Adipocyte (in vitro differentiated cells): ENCODE measurements around the gene DNASE1L3.
A peak's percentile ranks its signal among the peaks of the same experiment; 100 is the strongest.

Experiments
- DNase-seq: peaks from one replicate; pipeline ENCODE4 v3.0.0-alpha.2; 2015; ENCODE audit warnings: low read depth
- H3K27me3 ChIP-seq: replicated peaks from 2 replicates; pipeline ENCODE4 v1.7.0; 2013; ENCODE audit warnings: mild to moderate bottlenecking, low read length, moderate library complexity; ENCODE audit not compliant: control insufficient read depth, insufficient read depth
- H3K36me3 ChIP-seq: 2 replicates; pipeline ENCODE4 v1.7.0; 2013; ENCODE audit warnings: low read length, mild to moderate bottlenecking, moderate library complexity; ENCODE audit not compliant: control insufficient read depth, insufficient read depth, severe bottlenecking
- H3K4me1 ChIP-seq: 2 replicates; pipeline ENCODE4 v1.7.0; 2013; ENCODE audit warnings: mild to moderate bottlenecking, low read length, moderate library complexity; ENCODE audit not compliant: control insufficient read depth, insufficient read depth
- H3K4me3 ChIP-seq: 2 replicates; pipeline ENCODE4 v1.7.0; 2013; ENCODE audit warnings: mild to moderate bottlenecking, low read length, moderate library complexity
- H3K9ac ChIP-seq: 2 replicates; pipeline ENCODE4 v1.7.0; 2013; ENCODE audit warnings: mild to moderate bottlenecking, low read length, moderate library complexity
- H3K9me3 ChIP-seq: 2 replicates; pipeline ENCODE4 v1.7.0; 2013; ENCODE audit warnings: mild to moderate bottlenecking, low read length, moderate library complexity; ENCODE audit not compliant: control insufficient read depth

Gene DNASE1L3

GRCh38 chr3:58164199-58164879 is 46.4 kb downstream of the DNASE1L3 start:
- Histone ChIP-seq H3K27me3 (no peaks in the 10 kb centered on the region), H3K4me1 (peaks cover 46% of the 10 kb centered on the region), H3K36me3 (peaks cover 32% of the 10 kb centered on the region), H3K9ac (no peak overlapping the region), H3K4me3 (no peak overlapping the region), H3K9me3 (no peaks in the 10 kb centered on the region)
- no peak for DNase-seq

DNA sequence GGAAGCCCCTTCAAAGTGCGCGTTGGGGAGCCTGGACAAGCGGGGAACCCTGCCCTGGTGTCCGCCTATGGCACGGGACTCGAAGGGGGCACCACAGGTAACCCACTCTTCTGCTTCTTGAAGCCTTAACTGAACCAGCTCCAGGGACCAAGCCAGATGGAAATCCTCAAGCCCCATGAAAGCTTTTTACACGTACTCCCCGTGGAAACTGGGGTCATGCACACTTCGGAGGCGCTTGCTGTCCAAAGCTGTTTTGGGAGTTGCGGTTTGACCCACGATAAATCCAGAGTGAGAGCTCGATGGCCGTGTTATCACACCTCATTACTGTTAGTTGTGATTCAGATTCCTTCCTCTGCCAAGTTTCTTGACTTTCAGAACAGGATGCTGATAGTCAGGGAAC is 47.5 kb downstream of the DNASE1L3 start:
- no peak for DNase-seq
- no peak overlapping the region for H3K4me3 ChIP-seq
- peaks cover 35% of the 10 kb centered on the region for H3K36me3 ChIP-seq
- no peaks in the 10 kb centered on the region for H3K27me3 ChIP-seq
- no peak overlapping the region for H3K9ac ChIP-seq
- H3K9me3 ChIP-seq = no peaks in the 10 kb centered on the region
- peaks cover 43% of the 10 kb centered on the region for H3K4me1 ChIP-seq

DNA sequence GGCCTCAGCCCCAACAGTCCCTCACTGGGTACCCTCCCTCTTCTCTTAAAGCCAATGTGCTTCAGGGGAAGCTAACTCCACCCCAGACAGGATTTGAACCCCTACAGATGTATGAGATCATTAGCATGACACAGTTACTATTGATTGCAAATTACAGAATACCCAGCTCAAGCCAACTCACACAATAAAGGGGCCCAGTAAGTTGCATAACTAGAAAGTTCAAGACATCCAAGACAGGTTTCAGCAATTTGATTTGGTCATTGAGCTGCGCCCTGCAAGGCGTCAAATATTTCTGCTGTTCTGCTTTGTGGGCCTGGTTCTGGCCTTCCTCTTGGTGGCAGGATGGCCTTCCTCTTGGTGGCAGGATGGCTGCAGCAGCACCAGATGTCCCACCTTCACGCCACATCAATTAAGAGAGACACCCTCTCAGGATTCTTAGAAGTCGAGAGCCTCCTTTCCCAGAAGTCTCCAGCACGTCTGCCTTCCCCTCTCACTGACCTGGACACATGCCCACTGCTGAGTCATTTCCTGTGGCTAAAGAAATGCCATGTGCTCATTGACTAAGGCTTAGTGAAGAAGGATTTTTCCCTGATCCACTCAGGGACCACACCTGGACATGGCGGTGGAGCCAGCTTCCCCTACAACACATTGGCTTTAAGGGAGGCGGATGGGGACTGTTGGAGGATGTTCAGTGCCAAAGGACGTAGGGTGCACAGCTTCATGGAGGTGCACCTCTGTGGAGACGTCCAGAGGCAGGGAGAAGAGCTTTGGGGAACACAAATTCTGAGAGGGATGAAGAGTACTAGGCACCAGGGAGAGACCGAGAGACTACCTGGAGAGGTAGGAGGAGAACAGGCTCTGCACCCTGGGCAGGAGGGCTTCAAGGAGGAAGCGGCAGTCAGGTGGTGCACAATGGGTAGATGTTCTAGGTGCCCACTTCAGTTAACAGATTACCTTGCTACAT is 49.1 kb downstream of the DNASE1L3 start:
- H3K9ac ChIP-seq = no peak overlapping the region

GRCh38 chr3:58160399-58160798 is 50.4 kb downstream of the DNASE1L3 start:
- no peak for DNase-seq
- H3K9me3 ChIP-seq = no peaks in the 10 kb centered on the region

More for the DNA sequence above, 49.1 kb downstream of the DNASE1L3 start:
- peak; percentile 72 for DNase-seq
- Histone ChIP-seq H3K36me3 (peaks cover 50% of the 10 kb centered on the region), H3K9me3 (no peaks in the 10 kb centered on the region), H3K4me1 (peaks cover 30% of the 10 kb centered on the region), H3K27me3 (no peaks in the 10 kb centered on the region), H3K4me3 (no peak overlapping the region)

DNA sequence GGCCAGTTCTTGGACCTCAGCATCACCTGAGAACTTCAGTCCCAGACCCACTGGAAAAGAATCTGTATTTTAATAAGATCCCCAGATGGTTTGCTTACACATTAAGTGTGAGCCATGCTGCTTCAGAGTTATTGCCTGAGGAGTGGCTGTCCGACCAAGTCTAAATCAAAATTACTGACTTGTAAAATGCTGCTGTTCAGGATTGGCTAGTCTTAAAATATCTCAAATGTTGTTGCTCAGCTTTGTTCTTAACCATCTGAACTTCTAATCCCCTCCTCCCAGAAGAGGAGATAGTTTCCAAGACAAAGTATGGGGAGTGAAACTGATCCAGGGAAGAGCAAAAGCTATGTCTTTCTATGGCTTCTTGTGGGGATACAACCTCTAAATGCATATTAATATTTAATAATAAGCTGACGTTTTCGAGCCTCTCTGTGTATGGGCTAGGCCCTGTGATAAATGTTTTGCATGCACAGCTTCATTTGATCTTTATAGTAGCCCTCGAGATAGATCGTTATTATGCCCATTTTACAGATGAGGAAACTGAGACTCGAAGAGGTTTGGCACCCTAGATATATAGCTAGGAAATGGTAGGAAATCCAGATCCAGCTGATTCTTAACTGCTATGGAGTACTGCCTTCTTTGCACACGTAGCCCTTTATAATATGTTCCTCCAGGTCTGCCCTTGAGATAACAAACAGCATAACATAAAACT is 52.2 kb downstream of the DNASE1L3 start:
- DNase-seq = no peak
- Histone ChIP-seq H3K4me1 (peaks cover 18% of the 10 kb centered on the region), H3K27me3 (no peaks in the 10 kb centered on the region), H3K36me3 (peaks cover 67% of the 10 kb centered on the region), H3K9ac (no peak overlapping the region), H3K4me3 (no peak overlapping the region), H3K9me3 (no peaks in the 10 kb centered on the region)

More at GRCh38 chr3:58160399-58160798, 50.4 kb downstream of the DNASE1L3 start:
- H3K9ac ChIP-seq = no peak overlapping the region
- H3K4me3 ChIP-seq = no peak overlapping the region
- peaks cover 60% of the 10 kb centered on the region for H3K36me3 ChIP-seq
- H3K4me1 ChIP-seq = peaks cover 30% of the 10 kb centered on the region
- no peaks in the 10 kb centered on the region for H3K27me3 ChIP-seq

- Histone ChIP-seq H3K9ac (no peak overlapping the region), H3K27me3 (no peaks in the 10 kb centered on the region), H3K9me3 (no peaks in the 10 kb centered on the region), H3K36me3 (peaks cover 68% of the 10 kb centered on the region), H3K4me3 (no peak overlapping the region), H3K4me1 (peaks cover 18% of the 10 kb centered on the region)
- DNase-seq = no peak
These were observed 53.1 kb downstream of the DNASE1L3 start for GRCh38 chr3:58157700-58158099.

DNA sequence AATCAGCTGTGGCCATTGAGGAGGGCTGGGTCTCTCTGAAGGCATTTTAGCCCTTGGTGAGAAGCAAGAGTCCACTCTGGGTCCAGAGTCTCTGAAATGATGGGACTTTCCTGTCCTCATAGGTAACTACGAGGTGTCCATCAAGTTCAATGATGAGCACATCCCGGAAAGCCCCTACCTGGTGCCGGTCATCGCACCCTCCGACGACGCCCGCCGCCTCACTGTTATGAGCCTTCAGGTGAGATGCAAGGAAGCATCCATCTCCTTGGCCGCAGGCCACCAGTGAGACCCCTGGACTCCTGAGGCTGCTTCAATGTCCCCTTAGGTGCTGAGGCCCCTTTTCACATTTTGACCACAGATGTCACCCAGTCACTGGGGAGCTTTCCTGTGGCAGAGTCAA is 54.9 kb downstream of the DNASE1L3 start:
- no peak overlapping the region for H3K9ac ChIP-seq
- DNase-seq = no peak
- peaks cover 85% of the 10 kb centered on the region for H3K36me3 ChIP-seq
- H3K27me3 ChIP-seq = no peaks in the 10 kb centered on the region
- H3K9me3 ChIP-seq = no peaks in the 10 kb centered on the region
- H3K4me1 ChIP-seq = no peaks in the 10 kb centered on the region
- no peak overlapping the region for H3K4me3 ChIP-seq

DNA sequence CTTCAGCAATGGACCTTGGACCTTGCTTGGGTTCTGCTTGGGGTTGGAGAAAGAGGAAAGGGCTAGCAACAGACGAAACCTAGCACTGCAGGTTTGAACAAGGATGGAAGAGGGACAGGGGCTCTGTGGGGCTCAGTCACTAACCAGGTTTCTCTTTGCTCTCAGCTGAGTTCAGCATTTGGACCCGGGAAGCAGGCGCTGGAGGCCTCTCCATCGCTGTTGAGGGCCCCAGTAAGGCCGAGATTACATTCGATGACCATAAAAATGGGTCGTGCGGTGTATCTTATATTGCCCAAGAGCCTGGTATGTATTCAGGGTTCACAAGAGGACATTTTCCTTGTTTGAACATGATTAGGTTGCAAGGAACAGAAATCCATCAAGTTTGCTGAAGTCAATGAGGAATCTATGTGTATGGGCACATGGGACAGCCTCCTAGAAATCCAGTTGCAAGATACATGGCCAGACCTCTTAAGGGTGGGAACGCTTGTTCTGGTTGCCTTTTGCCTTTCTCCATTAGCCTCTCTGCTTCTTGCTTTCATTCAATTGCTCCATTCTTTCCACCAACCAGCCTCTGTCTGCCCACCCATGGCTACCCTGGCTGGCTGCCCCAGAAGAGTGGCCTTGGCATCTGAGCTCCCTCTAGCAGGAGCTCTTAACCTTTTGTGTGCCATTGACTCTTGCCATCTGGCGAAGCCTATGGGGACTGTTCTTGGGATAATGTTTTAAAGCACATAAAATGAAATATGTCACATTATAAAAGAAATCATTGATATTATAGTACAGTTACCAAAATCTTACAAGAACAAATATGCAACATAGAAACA is 55.9 kb downstream of the DNASE1L3 start:
- H3K9ac ChIP-seq = no peak overlapping the region
- peaks cover 91% of the 10 kb centered on the region for H3K36me3 ChIP-seq
- H3K4me1 ChIP-seq = no peaks in the 10 kb centered on the region
- no peak overlapping the region for H3K4me3 ChIP-seq
- no peaks in the 10 kb centered on the region for H3K27me3 ChIP-seq
- no peaks in the 10 kb centered on the region for H3K9me3 ChIP-seq
- DNase-seq = no peak

DNA sequence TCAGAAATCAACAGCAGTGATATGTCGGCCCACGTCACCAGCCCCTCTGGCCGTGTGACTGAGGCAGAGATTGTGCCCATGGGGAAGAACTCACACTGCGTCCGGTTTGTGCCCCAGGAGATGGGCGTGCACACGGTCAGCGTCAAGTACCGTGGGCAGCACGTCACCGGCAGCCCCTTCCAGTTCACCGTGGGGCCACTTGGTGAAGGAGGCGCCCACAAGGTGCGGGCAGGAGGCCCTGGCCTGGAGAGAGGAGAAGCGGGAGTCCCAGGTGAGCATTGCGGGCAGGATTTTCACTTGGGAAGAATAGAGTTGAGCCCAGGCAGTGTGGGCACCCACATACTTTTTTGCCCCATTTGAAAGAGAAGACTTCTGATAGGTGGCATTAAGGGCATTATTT is 57.4 kb downstream of the DNASE1L3 start:
- Histone ChIP-seq H3K9me3 (no peaks in the 10 kb centered on the region), H3K36me3 (peaks cover 93% of the 10 kb centered on the region), H3K27me3 (no peaks in the 10 kb centered on the region), H3K4me3 (no peak overlapping the region), H3K4me1 (no peaks in the 10 kb centered on the region), H3K9ac (no peak overlapping the region)
- no peak for DNase-seq

DNA sequence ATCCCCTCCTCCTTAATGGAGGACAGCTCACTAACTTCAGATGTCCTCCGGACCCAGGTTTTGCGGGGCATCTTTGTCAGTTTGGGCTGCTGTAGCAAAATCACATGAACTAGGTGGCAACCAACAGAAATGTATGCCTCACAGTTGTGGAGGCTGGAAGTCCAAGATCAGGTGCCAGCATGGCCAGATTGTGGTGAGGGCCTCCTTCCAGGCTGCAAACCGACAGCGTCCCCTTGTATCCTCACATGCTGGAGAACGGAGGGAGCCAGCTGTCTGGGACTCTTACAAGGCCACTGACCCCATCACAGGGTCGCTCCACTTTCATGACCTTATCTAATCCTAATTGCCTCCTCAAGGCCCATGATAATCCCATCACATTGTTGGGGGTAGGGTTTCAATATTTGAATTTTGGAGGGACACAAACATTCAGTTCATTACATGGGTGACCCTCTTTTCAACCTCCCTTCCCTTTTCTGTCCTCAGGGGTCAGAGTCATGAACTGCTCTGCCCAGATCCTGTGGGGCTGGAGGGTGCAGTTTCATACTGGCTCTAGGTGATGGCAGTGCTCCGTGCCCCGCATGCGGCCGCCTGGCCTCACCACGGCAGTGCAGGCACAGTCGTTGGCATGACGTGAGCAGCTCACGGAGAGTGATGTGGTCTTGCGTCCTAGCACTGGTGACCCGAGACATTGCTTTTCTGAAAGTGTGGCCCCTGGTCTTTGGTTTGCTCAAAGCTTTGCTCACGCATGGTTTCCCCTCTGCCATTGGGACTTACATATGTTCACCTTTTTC is 58.4 kb downstream of the DNASE1L3 start:
- Histone ChIP-seq H3K36me3 (peaks cover 93% of the 10 kb centered on the region), H3K4me3 (no peak overlapping the region), H3K27me3 (no peaks in the 10 kb centered on the region), H3K9me3 (no peaks in the 10 kb centered on the region), H3K4me1 (no peaks in the 10 kb centered on the region), H3K9ac (no peak overlapping the region)
- DNase-seq = no peak
